ENCODE results near the gene MFAP3L.

The MFAP3L gene

DNA sequence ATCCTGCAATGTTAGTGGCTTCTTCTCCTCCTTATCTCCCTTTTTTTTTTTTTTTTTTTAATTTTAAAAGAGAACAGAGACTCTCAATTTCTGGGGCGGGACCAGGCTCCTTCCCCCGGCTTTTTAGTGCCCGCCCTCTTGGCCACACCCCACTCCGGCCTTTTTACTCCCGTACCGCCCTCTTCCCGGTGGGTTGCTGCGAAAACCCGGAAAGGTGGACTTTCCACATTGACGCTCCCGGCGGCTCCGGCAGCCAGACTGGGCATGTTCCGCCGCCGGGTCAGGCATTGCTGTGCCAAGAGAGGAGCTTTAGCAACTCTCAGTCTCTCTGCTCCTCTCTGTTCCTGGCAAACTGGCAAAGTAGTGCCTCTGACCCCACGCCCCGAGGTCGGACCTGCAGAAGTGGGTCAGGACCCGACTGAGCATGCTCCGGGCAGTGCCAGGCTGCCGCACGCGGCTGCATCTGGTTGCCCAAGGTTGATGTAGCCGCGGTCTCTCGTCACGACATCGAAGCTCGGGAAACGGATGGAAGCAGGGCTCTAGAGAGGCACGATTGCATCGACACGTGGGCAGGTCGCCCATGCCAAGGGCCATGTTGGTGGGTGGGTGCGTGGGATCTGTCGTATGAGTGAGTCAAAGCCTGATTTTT is 1.1 kb upstream of the MFAP3L start:
- in situ Hi-C loops (cut with MboI; ENCODE audit: low sequenced_read_pairs): loop anchor here (25.0 kb wide), 2 partner anchors 215 to 415 kb away; partner anchors contain the start of genes CLCN3 and NEK1

DNA sequence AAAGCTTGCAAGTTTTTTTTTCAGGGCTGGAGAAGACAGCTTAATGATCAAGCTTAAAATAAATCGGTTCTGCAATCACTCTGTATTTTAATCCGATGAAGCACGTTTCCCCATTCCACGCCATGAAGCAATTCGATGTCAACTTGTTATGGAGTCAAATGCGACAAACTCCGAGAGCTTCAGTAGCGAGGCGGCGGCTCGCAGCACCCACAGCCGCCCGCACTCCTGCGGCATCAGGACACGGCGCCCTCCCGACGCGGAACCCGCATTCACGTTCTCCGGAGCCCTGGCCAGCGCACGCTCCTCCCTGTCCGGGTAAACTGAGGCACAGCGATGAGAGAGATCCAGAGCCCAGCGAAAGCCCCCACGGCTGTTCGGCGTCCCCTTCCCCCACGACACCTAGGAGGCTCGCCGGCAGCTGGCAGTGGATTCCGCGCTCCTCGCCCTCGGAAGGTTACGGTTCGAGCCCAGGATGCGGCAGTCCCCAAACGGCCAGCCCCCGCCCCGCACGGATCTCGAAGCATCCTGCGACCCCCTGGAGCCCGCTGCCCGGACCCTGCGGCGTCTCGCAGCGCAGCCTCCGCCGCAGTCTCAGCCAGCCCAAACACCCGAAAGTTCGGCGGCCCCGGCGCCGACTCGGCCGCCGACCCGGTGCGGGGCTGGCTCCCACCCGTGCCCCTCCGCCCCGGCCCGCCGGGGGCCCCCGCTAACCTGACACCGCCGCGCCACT is 507 bp downstream of the MFAP3L start:
- in situ Hi-C loops (cut with MboI; ENCODE audit: low sequenced_read_pairs): loop anchor here (25.0 kb wide), 2 partner anchors 213 to 413 kb away; partner anchors contain the start of genes CLCN3 and NEK1

DNA sequence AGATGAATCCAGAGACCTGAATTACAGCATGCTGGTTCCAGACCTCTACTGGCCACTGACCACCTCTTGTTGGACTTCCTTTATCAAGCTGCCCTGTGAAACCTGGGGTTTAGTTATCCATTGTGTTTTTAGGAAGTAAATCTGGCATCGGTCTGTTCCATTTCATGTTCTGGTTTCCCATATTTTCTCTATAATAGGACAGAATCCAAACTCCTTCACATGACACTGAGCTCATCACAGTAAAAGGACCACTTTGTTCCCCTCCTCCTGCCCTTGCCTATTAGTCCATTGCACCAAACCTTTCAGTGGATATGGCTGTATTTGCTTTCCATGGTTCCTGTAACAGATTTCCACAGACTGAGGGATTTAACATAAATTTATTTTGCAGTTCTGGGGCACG is 4.0 kb downstream of the MFAP3L start:
- in situ Hi-C loops (cut with MboI; ENCODE audit: low sequenced_read_pairs): no loop called here

DNA sequence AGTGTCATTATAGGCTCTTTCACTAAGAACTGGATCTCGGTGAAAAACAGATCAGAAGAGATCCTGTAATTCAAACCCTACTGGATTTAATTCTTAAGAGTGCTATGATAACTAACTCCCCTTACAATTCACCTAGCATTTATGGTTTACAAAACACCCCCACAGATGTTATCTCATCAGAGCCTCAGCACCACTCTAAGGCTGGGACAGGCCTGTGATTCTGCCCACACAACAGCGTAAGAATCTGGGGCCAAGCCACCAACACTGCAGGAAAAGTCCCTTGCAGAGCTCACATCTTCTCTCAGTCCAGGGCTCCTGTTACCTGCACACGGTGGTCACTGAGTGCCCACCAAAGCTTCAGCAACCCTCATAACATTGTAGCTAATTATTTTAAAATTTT is 8.9 kb downstream of the MFAP3L start:
- in situ Hi-C loops (cut with MboI; ENCODE audit: low sequenced_read_pairs): no loop called here

DNA sequence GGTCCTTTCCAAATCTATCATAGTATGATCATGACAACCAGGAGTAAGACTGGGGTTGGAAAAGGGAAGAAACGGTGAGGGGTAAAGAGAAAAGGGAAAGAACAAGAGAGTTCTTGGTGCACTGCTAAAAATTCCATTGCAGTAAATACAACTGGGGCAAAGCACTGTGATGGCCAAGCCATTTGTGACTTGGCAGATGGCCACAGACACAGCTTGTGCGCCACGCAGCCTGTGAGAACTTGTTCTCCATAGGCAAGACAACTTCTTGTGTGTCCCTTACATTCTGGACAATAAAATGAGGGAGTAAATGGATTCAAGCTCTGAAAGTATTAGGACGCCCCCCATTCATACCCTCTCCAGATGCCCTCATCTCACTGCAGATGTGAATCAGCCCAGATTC is 10.9 kb downstream of the MFAP3L start:
- in situ Hi-C loops (cut with MboI; ENCODE audit: low sequenced_read_pairs): no loop called here

DNA sequence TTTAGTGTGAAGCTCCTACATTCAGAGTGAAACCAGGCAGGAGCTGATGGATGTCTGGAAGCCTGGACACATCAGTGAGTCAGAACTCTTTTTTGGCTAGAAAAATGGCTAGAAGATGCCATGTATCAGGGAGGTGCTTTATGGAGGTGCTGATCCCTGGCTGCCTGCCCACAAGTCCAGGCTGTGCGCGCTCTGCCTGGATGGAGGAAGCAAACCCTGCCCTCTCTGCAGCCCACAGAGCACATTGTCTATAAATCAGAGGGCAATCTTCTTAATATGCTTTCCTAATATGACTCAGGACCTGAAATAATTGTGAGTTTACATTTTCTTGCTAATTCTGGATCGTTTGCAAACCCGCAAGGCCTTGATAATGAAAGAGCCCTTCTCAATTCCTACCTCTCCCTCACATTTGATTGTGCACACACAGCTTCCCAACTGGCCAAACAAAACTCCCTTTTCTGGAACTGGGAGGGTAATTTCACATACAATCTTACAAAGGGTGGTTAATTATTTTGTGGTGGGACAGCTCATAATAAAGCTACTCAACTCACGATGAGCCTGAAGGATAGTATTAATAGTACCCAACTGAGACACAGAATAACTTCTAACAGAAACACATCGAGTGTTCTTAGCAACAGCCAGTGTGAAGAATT is 11.7 kb downstream of the MFAP3L start:
- in situ Hi-C loops (cut with MboI; ENCODE audit: low sequenced_read_pairs): no loop called here

DNA sequence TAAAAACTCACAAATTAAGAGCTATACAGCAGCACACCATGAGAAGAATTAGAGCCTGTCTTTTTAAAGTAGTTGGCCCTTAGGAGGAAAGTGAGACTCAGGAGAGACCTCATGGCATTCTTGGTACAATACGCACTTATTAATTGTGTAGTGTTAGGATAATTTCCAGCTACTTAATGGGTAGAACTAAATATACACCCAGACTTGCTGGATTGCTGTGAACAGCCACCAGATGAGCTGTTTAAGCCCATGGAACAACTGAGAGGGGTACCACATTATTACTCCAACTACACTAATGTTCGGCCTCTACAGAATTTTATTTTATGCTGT is 13.6 kb downstream of the MFAP3L start:
- in situ Hi-C loops (cut with MboI; ENCODE audit: low sequenced_read_pairs): no loop called here

DNA sequence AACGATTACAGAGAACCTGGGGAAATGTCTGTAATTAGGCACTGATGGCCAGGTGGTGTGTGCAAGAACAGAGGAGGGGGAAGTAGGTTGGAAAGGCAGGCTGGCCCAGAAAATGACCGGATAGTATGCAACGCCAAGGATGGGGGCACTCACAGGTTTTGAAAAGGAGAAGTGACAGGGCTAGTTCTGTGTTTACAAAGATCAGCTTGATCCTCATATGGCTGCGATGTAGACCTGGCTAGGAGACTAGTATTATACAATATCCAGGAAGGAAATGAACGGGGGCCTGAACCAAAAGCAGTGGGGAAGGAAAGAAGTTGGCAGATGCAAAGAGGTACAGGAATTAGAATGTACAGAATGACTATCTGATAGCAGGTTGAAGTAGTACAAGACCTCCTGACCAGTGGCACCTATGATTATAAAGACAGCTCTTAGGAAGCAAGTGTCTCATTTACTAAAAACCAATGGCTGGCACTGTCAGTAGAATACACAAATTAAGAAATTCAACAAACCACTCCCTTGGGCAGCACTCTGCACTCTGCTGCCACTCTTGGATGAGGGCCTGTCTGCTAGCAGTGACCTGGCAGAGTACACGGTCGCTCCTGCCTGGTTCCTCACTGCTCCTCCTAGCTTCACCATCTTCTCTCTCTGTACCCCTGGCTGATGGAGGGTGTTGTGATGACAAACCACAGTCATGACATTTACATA is 14.1 kb downstream of the MFAP3L start:
- in situ Hi-C loops (cut with MboI; ENCODE audit: low sequenced_read_pairs): no loop called here

DNA sequence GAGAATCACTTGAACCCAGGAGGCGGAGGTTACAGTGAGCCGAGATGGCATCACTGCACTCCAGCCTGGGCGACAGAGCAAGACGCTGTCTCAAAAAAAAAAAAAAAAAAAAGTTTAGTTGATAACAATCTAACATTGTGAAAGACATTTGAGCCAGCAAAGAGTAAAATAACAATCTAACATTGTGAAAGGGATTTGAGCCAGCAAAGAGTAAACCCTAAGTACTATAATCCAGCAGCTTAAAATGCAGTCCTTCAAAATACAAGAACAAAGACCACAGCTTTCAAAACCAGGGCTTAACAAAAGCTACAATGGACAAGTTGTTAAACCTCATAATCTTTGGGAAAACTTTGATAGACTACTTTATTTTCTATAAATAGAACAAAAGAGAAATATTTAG is 16.9 kb downstream of the MFAP3L start:
- in situ Hi-C loops (cut with MboI; ENCODE audit: low sequenced_read_pairs): no loop called here

DNA sequence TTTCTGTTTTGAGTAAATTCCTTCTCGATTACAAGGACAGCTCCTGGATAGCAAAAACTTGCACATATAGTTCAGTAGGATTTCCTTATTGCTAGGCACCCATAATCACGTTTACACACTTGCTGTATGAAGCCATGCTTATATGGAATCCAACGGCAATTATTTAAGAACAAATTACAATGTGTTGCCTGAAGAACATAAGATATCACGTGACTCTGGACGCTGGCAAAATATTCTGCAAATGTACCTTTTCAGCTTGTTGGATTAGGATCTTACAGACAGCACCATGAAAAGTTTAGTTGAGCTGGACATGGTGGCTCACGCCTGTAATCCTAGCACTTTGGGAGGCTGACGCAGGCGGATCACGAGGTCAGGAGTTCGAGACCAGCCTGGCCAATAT is 17.4 kb downstream of the MFAP3L start:
- in situ Hi-C loops (cut with MboI; ENCODE audit: low sequenced_read_pairs): no loop called here

DNA sequence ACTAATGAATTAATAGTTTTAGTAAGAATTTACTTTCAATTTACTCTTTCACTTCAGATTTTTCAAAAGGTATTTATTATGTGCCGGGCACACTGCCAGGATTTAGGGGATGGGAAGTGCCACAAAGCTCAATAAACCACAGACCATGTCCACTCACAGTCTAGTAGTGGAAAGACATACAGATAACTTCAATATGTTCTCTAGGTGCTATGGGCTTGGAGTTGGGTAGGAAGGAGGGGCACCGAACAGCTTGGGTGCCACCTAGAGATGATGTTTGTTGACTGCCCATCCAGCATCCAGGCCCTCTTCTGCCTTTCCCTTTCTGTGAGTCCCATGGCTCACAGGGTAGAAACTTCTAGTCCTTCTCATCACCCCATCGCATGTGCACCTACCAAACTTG is 17.8 kb downstream of the MFAP3L start:
- in situ Hi-C loops (cut with MboI; ENCODE audit: low sequenced_read_pairs): no loop called here

DNA sequence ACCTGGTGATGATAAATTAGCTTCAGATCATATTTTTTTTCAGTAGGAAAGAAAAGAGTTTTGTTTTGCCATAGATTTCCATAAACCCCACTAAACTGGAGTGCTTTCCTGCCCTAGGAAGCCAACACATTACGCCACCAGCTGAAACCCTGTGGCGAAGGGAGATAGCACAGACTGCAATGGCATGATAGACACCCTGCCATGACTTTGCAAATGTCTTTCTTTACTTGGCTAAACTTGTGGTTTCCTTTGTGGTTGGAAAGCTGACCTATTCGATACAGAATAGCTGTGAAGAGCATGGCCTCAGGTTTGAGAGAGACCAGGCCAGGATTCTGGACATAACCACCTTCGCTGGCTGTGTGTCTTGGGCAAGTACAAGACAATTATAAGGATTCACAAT is 19.1 kb downstream of the MFAP3L start:
- in situ Hi-C loops (cut with MboI; ENCODE audit: low sequenced_read_pairs): no loop called here

DNA sequence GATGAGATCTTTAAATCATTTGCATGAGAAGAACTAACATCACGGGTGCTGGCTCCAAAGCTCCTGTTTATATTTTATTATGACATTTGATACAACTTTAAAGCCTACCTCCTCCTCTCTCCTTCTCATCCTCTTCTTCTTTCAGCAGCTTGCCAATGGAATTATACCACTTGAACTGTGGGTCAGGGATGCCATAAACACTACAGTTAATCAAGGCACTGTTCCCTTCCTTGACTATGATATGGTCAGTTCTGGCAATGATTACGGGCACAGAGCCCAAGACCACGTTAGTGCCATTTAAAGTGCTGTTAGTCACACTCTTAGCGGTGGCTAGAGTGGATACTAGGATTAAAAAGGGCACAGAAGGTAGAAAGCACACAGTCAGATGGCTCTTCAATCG is 20.7 kb downstream of the MFAP3L start:
- in situ Hi-C loops (cut with MboI; ENCODE audit: low sequenced_read_pairs): no loop called here

DNA sequence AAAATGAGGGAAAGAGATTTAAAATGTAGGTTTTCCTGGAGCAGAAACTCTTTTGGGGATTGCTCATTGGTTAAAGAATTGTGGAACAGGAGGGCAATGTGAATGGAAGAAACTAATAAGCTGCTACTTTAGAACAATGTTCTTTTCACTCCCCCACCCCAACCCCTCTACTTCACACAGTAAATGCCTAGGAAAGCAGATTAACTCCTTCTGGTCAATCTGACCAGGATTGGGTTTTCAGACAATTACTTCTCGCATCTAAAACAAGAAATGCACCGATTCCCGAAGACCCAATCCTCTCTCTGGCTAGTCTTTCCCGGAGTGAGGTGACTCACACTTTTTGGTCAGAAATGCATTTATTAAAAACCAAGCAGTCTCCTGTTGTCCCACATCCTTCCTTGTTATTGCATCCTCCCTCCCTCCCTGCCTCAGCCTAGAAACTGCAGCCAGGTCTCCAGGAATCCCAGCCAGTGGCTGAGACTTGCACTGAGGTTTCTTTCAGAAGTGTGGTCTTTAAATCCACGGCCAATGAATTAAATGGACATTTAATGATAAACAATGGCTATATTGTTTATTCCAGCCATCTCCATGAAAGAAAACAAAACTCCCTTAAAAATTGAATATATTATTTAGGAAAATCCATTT is 21.4 kb downstream of the MFAP3L start:
- in situ Hi-C loops (cut with MboI; ENCODE audit: low sequenced_read_pairs): no loop called here

DNA sequence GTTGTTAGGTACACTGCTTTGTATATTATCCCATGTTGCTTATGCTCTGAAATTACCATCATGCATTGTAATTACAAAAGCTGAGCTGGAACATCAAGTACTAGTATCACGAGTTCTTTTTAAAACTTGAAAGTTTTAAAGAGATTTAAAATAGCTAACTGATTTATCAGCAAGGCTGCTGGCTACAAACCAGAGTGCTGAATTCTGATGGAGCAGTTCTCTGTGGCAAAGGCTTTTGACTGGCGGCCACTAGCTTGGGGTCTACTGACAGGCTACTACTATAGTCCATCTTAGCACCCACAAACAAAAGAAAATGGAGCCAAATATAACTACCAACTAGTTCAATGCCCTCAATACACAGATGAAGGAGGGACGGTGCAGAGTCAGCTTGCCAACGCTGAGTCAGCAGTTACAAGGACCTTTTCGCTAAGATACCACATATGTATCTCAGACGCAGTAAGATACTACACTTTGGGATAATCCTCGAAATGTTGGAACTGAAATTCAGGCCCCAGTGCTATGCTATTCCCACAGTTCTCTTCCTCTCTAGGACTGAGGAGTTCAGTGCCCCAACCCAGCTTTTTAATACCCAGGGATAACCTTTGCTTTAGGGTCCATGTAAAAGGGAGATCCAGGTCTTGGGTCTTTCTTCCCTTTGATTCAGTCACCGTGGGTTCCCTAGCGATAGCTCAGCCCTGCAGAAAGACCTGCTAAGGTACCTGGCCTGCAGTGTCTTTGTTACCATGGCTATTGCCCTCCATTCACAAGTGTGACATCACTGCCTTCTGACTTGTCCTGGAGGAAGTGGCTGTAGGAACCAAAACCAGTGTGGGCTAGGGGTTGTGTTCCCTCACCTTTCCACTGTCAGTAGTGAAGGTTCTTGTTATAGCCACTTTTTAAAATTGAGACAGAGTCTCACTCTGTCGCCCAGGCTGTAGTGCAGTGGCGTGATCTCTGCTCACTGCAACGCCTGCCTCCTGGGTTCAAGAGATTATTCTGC is 22.8 kb downstream of the MFAP3L start:
- in situ Hi-C loops (cut with MboI; ENCODE audit: low sequenced_read_pairs): no loop called here

DNA sequence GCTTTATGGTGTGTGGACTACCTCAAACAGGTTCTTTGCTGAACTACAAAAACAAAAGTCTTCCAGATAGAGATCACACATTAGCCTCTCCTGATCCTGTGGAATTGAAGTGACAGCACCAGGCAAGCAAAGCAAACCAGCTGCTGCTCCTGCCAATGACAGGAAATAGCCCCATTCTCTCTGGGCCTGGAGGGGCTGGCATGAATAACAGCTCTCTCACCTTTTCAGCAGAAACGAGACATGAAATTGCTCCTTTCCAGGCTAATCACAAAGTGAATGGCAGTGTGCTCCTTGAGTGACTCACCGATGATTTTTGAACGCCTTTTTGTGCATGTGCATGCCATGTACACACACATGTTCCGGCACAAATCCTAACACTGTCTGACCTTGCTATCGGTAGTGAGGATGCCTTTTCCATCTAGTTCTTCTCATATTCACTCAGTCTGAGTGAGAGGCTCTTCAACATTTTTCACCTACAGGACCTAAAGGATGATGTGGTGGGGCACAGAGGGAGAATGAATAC is 24.4 kb downstream of the MFAP3L start:
- in situ Hi-C loops (cut with MboI; ENCODE audit: low sequenced_read_pairs): no loop called here

DNA sequence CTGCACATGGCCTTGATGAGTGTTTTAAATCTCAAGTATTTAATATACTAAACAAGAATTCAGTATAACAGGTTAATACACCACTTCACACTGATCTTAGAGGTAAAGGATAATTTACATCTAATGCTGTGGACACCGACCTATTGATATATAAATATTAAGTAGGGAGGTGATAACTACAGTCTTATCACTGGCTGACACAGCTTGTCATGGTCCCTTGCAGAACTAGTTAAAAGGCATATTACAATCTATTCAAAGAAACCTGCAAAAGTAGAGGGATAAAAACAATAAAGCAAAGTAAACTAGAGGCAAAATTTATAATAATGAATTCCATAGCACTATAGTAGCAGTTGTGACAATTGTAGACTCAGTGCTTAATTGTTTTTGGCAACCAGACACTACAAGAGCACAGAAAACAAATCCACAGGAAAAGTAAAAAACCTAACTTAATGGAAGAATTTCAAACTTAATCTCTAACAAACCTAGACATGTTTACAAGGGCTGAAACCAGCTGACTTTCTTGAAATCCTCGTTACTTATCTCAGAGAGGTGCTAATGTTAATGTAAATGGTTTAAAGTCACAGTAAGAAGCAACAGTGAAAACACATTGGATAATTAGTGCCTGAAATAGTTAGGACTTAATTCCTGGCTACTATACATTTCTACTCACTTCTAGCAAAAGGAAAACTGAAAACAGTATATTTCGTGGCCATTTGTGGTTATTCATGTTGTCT is 25.0 kb downstream of the MFAP3L start:
- in situ Hi-C loops (cut with MboI; ENCODE audit: low sequenced_read_pairs): no loop called here

DNA sequence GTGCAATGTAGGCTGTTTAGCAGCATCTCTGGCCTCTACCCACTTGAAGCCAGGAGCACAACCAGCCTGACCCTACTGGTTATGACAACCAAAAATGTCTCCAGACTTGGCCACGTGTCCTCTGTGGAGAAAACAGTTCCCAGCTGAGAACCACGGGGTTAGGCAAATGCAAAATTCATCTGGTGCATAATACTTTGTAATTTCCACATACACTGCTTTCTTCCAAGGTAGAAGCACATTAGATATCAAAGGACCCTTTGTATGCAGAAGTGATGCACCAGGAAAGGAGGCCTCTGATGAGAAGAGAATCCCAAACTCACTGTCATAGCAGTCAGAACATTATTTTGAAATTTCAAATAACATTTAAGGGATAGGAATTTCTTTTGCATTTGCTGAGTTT is 26.3 kb downstream of the MFAP3L start:
- in situ Hi-C loops (cut with MboI; ENCODE audit: low sequenced_read_pairs): no loop called here

DNA sequence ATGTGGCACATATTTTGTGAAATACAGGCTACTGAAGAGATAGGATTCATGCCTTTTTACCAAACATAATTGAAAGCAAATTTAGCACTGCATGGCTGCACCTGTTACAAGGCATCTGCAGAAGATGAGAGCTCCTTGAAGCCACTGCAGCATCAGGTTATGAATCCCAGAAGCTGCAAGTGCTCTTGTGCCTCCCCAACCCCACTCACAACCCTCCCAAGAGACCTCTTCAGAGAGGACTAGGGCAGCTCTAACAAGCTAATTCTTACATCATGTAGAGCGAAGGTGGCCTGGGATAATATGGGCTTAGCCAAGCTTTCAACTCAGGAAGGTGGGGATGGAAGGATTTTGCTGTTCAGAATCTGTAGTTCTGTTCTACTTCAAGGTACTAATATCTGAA is 27.2 kb downstream of the MFAP3L start:
- in situ Hi-C loops (cut with MboI; ENCODE audit: low sequenced_read_pairs): no loop called here

Data from HL-60/S4 treated with retinoic acid at 250 ng/mL for 4 days and 3 days (cell line).